ENCODE data around the gene ITIH1.

DNA sequence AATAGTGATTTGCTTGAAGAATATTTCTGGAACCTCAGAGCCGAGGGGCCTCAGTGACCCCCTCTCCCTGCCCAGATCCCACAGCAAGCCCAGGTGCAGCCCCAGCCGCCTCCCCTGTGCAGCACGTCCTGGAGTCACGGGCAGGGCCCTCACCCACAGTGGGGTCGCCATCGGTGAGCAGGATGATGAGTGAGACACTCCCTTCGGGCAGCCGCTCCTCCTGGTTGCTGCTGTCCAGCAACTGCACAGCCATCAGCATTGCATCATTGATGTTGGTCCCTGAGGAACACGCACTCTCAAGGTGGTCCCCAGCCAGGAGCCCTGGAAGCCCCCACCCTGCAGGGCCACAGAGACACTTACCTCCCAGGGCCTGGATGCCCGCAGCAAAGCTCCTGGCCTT is 46.6 kb downstream of the ITIH1 start:
- TF ChIP-seq, protein P1, sequence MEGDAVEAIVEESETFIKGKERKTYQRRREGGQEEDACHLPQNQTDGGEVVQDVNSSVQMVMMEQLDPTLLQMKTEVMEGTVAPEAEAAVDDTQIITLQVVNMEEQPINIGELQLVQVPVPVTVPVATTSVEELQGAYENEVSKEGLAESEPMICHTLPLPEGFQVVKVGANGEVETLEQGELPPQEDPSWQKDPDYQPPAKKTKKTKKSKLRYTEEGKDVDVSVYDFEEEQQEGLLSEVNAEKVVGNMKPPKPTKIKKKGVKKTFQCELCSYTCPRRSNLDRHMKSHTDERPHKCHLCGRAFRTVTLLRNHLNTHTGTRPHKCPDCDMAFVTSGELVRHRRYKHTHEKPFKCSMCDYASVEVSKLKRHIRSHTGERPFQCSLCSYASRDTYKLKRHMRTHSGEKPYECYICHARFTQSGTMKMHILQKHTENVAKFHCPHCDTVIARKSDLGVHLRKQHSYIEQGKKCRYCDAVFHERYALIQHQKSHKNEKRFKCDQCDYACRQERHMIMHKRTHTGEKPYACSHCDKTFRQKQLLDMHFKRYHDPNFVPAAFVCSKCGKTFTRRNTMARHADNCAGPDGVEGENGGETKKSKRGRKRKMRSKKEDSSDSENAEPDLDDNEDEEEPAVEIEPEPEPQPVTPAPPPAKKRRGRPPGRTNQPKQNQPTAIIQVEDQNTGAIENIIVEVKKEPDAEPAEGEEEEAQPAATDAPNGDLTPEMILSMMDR (IDR thresholded peaks at IDR 0.05; ENCODE audit: insufficient read depth, low read depth, low read length) = no peak
- TF ChIP-seq EZH2 (IDR thresholded peaks at IDR 0.05; ENCODE audit: insufficient read depth, low read length) = no peak

Measured in astrocyte (in vitro differentiated cells and primary cell).